Osteoblast (primary cell): Measurements from ENCODE around the gene DOC2A. TPM values are rescaled to one million over a fixed set of nuclear protein-coding genes. Genes with fewer than 3 reads are reported as not detected.

Source experiments
- DNase-seq: peaks from one replicate; pipeline ENCODE4 v3.0.0; 2011; ENCODE audit warnings: low spot score, mixed read lengths; ENCODE audit not compliant: insufficient read length; ENCODE audit errors: missing footprints
- H2AFZ ChIP-seq: 2 replicates; pipeline ENCODE4 v1.6.0; 2011; ENCODE audit warnings: mild to moderate bottlenecking, low read length
- H3K27ac ChIP-seq: 2 replicates; pipeline ENCODE4 v1.5.1; 2011; ENCODE audit warnings: mild to moderate bottlenecking, low read depth, low read length, moderate library complexity
- H3K27me3 ChIP-seq: 2 replicates; pipeline ENCODE4 v1.6.0; 2012; ENCODE audit warnings: mild to moderate bottlenecking, control low read depth, inconsistent platforms, low read length, moderate library complexity; ENCODE audit not compliant: insufficient read depth
- H3K36me3 ChIP-seq: 2 replicates; pipeline ENCODE4 v1.5.1; 2011; ENCODE audit warnings: mild to moderate bottlenecking, low read length, control low read depth, moderate library complexity; ENCODE audit not compliant: insufficient read depth
- H3K4me1 ChIP-seq: 2 replicates; pipeline ENCODE4 v1.5.1; 2011; ENCODE audit warnings: mild to moderate bottlenecking, low read length, control low read depth, moderate library complexity; ENCODE audit not compliant: insufficient read depth
- H3K4me2 ChIP-seq: 2 replicates; pipeline ENCODE4 v1.6.0; 2011; ENCODE audit warnings: mild to moderate bottlenecking, low read length; ENCODE audit not compliant: insufficient read depth
- H3K4me3 ChIP-seq: fragments of 200-600 bp; sonication (generic); 3 replicates; pipeline ENCODE4 v1.5.1; 2012; ENCODE audit warnings: mild to moderate bottlenecking, low read length, inconsistent platforms; ENCODE audit not compliant: insufficient read depth
- H3K79me2 ChIP-seq: 2 replicates; pipeline ENCODE4 v1.6.0; 2012; ENCODE audit warnings: mild to moderate bottlenecking, low read length, control low read depth, inconsistent platforms; ENCODE audit not compliant: insufficient read depth
- H3K9me3 ChIP-seq: 2 replicates; pipeline ENCODE4 v1.5.1; 2011; ENCODE audit warnings: low read depth, low read length, control low read depth
- H4K20me1 ChIP-seq: 2 replicates; pipeline ENCODE4 v1.6.0; 2012; ENCODE audit warnings: mild to moderate bottlenecking, low read length, control low read depth; ENCODE audit not compliant: insufficient read depth
- CTCF ChIP-seq: IDR thresholded peaks from 2 replicates; pipeline ENCODE4 v1.5.1; 2011; ENCODE audit warnings: mild to moderate bottlenecking, low read depth, low read length, moderate library complexity; ENCODE audit errors: extremely low read depth
- total RNA-seq: library from RNA; depleted of rRNA; stranded (reverse); fragments of >200 nt; gene quantifications from 2 replicates; pipeline ENCODE4 v1.2.3, GENCODE V29; 2012

The DOC2A gene
- total RNA-seq, 1 donor: not detected

GRCh38 chr16:30054451-30054850 is 43.6 kb upstream of the DOC2A start:
- no peak for TF ChIP-seq CTCF
- Histone ChIP-seq H3K27me3 (no peaks in the 10 kb centered on the region), H3K79me2 (peaks cover 11% of the 10 kb centered on the region), H3K4me3 (no peak overlapping the region), H3K36me3 (peaks cover 10% of the 10 kb centered on the region), H3K9me3 (no peaks in the 10 kb centered on the region), H4K20me1 (no peaks in the 10 kb centered on the region), H3K4me1 (peaks cover 23% of the 10 kb centered on the region), H2AFZ (no peak overlapping the region), H3K27ac (peak overlapping the region; percentile 77), H3K4me2 (peak overlapping the region; percentile 29)
- peak; percentile 69 for DNase-seq

- Histone ChIP-seq H3K4me2 (peak overlapping the region; percentile 98), H3K36me3 (peaks cover 5% of the 10 kb centered on the region), H3K27ac (peak overlapping the region; percentile 77), H4K20me1 (no peaks in the 10 kb centered on the region), H3K9me3 (no peaks in the 10 kb centered on the region), H3K79me2 (peaks cover 11% of the 10 kb centered on the region), H3K27me3 (no peaks in the 10 kb centered on the region), H2AFZ (peak overlapping the region; percentile 89), H3K4me3 (peak overlapping the region; percentile 94), H3K4me1 (peaks cover 23% of the 10 kb centered on the region)
- DNase-seq: peak; percentile 86
- TF ChIP-seq CTCF: no peak
Measured at GRCh38 chr16:30053376-30054015, 42.7 kb upstream of the DOC2A start.

- no peak for TF ChIP-seq CTCF
- no peaks in the 10 kb centered on the region for H4K20me1 ChIP-seq
- peak; percentile 99 for DNase-seq
- peak overlapping the region; percentile 94 for H3K4me3 ChIP-seq
- no peaks in the 10 kb centered on the region for H3K27me3 ChIP-seq
- H3K79me2 ChIP-seq: peaks cover 11% of the 10 kb centered on the region
- H3K9me3 ChIP-seq: no peaks in the 10 kb centered on the region
- peak overlapping the region; percentile 89 for H2AFZ ChIP-seq
- H3K27ac ChIP-seq: peak overlapping the region; percentile 77
- H3K4me2 ChIP-seq: peak overlapping the region; percentile 98
- H3K4me1 ChIP-seq: peaks cover 23% of the 10 kb centered on the region
- H3K36me3 ChIP-seq: peaks cover 5% of the 10 kb centered on the region
Measured at GRCh38 chr16:30052671-30053372, 42.0 kb upstream of the DOC2A start.

- Histone ChIP-seq H3K9me3 (no peaks in the 10 kb centered on the region), H3K4me1 (peaks cover 23% of the 10 kb centered on the region), H2AFZ (peak overlapping the region; percentile 85), H3K27me3 (no peaks in the 10 kb centered on the region), H4K20me1 (no peaks in the 10 kb centered on the region), H3K79me2 (peaks cover 11% of the 10 kb centered on the region), H3K36me3 (peaks cover 3% of the 10 kb centered on the region), H3K27ac (peak overlapping the region; percentile 8), H3K4me2 (peak overlapping the region; percentile 26), H3K4me3 (no peak overlapping the region)
- peak; percentile 96 for DNase-seq
- no peak for TF ChIP-seq CTCF
Measured at GRCh38 chr16:30051518-30051917, 40.7 kb upstream of the DOC2A start.
